MM.1S (cell line): ENCODE data around the gene DOCK10.

Experiments used
- DNase-seq: peaks from one replicate; pipeline ENCODE4 v3.0.0-alpha.2; 2015
- H2AFZ ChIP-seq: fragments of 300-600 bp; sonication (generic); 2 replicates; pipeline ENCODE4 v1.6.0; 2016; ENCODE audit warnings: antibody characterized with exemption, low read length
- H3F3A ChIP-seq: fragments of 300-600 bp; sonication (generic); 2 replicates; pipeline ENCODE4 v1.6.1; 2016; ENCODE audit warnings: mild to moderate bottlenecking, antibody characterized with exemption, low read length, moderate library complexity, mixed read lengths; ENCODE audit not compliant: insufficient read depth
- H3K27ac ChIP-seq: fragments of 300-600 bp; sonication (generic); 2 replicates; pipeline ENCODE4 v1.5.1; 2016; ENCODE audit warnings: mild to moderate bottlenecking, low read length
- H3K27me3 ChIP-seq: fragments of 300-600 bp; sonication (generic); replicated peaks from 2 replicates; pipeline ENCODE4 v1.6.0; 2016; ENCODE audit warnings: low read length; ENCODE audit not compliant: insufficient read depth
- H3K36me3 ChIP-seq: fragments of 300-600 bp; sonication (generic); replicated peaks from 2 replicates; pipeline ENCODE4 v1.6.1; 2016; ENCODE audit warnings: mild to moderate bottlenecking, low read length, mixed read lengths; ENCODE audit not compliant: insufficient read depth
- H3K4me1 ChIP-seq: fragments of 300-600 bp; sonication (generic); 2 replicates; pipeline ENCODE4 v1.6.1; 2016; ENCODE audit warnings: low read length, mixed read lengths
- H3K4me2 ChIP-seq: fragments of 300-600 bp; sonication (generic); 2 replicates; pipeline ENCODE4 v1.6.0; 2016; ENCODE audit warnings: low read depth, low read length
- H3K4me3 ChIP-seq: fragments of 300-600 bp; sonication (generic); 2 replicates; pipeline ENCODE4 v1.5.1; 2016; ENCODE audit warnings: low read length, mixed read lengths
- H3K79me2 ChIP-seq: fragments of 300-600 bp; sonication (generic); 2 replicates; pipeline ENCODE4 v1.6.1; 2016; ENCODE audit warnings: mixed run types, low read length, mixed read lengths
- H3K9ac ChIP-seq: fragments of 300-600 bp; sonication (generic); 2 replicates; pipeline ENCODE4 v1.6.1; 2016; ENCODE audit warnings: low read length, mixed read lengths
- H3K9me2 ChIP-seq: fragments of 300-600 bp; sonication (generic); replicated peaks from 2 replicates; pipeline ENCODE4 v1.6.1; 2016; ENCODE audit warnings: mild to moderate bottlenecking, low read length, mixed read lengths; ENCODE audit not compliant: insufficient read depth
- H3K9me3 ChIP-seq: fragments of 300-600 bp; sonication (generic); replicated peaks from 2 replicates; pipeline ENCODE4 v1.6.1; 2016; ENCODE audit warnings: mild to moderate bottlenecking, low read length, mixed read lengths; ENCODE audit not compliant: insufficient read depth
- H4K20me1 ChIP-seq: fragments of 300-600 bp; sonication (generic); 2 replicates; pipeline ENCODE4 v1.6.1; 2016; ENCODE audit warnings: mild to moderate bottlenecking, low read length, moderate library complexity, mixed read lengths; ENCODE audit not compliant: insufficient read depth
- CTCF ChIP-seq: fragments of 300-600 bp; sonication (generic); IDR thresholded peaks from 2 replicates; pipeline ENCODE4 v1.5.1; 2016; ENCODE audit warnings: antibody characterized with exemption, low read length, mixed read lengths
- EZH2 ChIP-seq: fragments of 300-600 bp; sonication (generic); optimal IDR thresholded peaks from 2 replicates; pipeline ENCODE3; 2017; ENCODE audit warnings: low read depth, mild to moderate bottlenecking, antibody characterized with exemption, low read length, mixed read lengths
- EZH2phosphoT487 ChIP-seq: fragments of 300-600 bp; sonication (generic); IDR thresholded peaks from 2 replicates; pipeline ENCODE4 v1.6.1; 2018; ENCODE audit warnings: antibody characterized with exemption, low read length

Gene DOCK10

GRCh38 chr2:225074919-225075681 lies 32.8 kb upstream of the DOCK10 start:
- Histone ChIP-seq H3K36me3 (no peaks in the 10 kb centered on the region), H2AFZ (no peak overlapping the region), H3K9me3 (no peaks in the 10 kb centered on the region), H3K27ac (no peak overlapping the region), H3K9ac (no peak overlapping the region), H3K27me3 (no peaks in the 10 kb centered on the region), H3K9me2 (no peaks in the 10 kb centered on the region), H3K4me1 (no peaks in the 10 kb centered on the region), H4K20me1 (no peaks in the 10 kb centered on the region), H3F3A (no peaks in the 10 kb centered on the region), H3K79me2 (no peaks in the 10 kb centered on the region), H3K4me3 (no peak overlapping the region), H3K4me2 (no peak overlapping the region)
- TF ChIP-seq CTCF = no peak
- no peak for TF ChIP-seq EZH2phosphoT487
- no peak for TF ChIP-seq EZH2
- DNase-seq = no peak

- Histone ChIP-seq H3K79me2 (no peaks in the 10 kb centered on the region), H3K4me2 (no peak overlapping the region), H3K36me3 (no peaks in the 10 kb centered on the region), H2AFZ (no peak overlapping the region), H3K27me3 (no peaks in the 10 kb centered on the region), H3K4me3 (no peak overlapping the region), H3K9me2 (no peaks in the 10 kb centered on the region), H4K20me1 (no peaks in the 10 kb centered on the region), H3K9me3 (no peaks in the 10 kb centered on the region), H3K4me1 (no peaks in the 10 kb centered on the region), H3F3A (no peaks in the 10 kb centered on the region), H3K27ac (no peak overlapping the region), H3K9ac (no peak overlapping the region)
- DNase-seq = no peak
- TF ChIP-seq CTCF (no peak), EZH2 (no peak), EZH2phosphoT487 (no peak)
Measured at GRCh38 chr2:225074366-225074765, 32.1 kb upstream of the DOCK10 start.

- Histone ChIP-seq H3K36me3 (no peaks in the 10 kb centered on the region), H3K4me3 (no peak overlapping the region), H4K20me1 (no peaks in the 10 kb centered on the region), H3K9me2 (no peaks in the 10 kb centered on the region), H3K4me1 (no peaks in the 10 kb centered on the region), H3K9me3 (no peaks in the 10 kb centered on the region), H3K79me2 (no peaks in the 10 kb centered on the region), H2AFZ (no peak overlapping the region), H3K4me2 (no peak overlapping the region), H3K27me3 (no peaks in the 10 kb centered on the region), H3K9ac (no peak overlapping the region), H3K27ac (no peak overlapping the region), H3F3A (no peaks in the 10 kb centered on the region)
- no peak for TF ChIP-seq EZH2
- no peak for TF ChIP-seq EZH2phosphoT487
- no peak for TF ChIP-seq CTCF
- no peak for DNase-seq
Measured at GRCh38 chr2:225073198-225073597, 30.9 kb upstream of the DOCK10 start.
